Nephron progenitor cell (in vitro differentiated cells): ENCODE results near the gene DAB2IP.
A peak's percentile ranks its signal among the peaks of the same experiment; 100 is the strongest.

Experiments used
- DNase-seq: peaks from one replicate; pipeline ENCODE4 v3.0.0; 2021
- H3K27ac Mint-ChIP-seq: 2 replicates; pipeline ENCODE4 v1.8.0; 2021; ENCODE audit warnings: mild to moderate bottlenecking, moderate library complexity, mixed read lengths
- H3K27me3 Mint-ChIP-seq: 2 replicates; pipeline ENCODE4 v1.8.0; 2021; ENCODE audit warnings: mild to moderate bottlenecking, low read depth, mixed read lengths; ENCODE audit not compliant: poor library complexity
- H3K36me3 Mint-ChIP-seq: 2 replicates; pipeline ENCODE4 v1.8.0; 2021; ENCODE audit warnings: low read depth, mixed read lengths
- H3K4me1 Mint-ChIP-seq: 2 replicates; pipeline ENCODE4 v1.8.0; 2021; ENCODE audit warnings: mixed read lengths
- H3K4me3 Mint-ChIP-seq: 2 replicates; pipeline ENCODE4 v1.8.0; 2021; ENCODE audit warnings: mild to moderate bottlenecking, moderate library complexity, mixed read lengths
- H3K9me3 Mint-ChIP-seq: 2 replicates; pipeline ENCODE4 v1.8.0; 2021; ENCODE audit warnings: mild to moderate bottlenecking, moderate library complexity, mixed read lengths
- CTCF ChIP-seq: fragments of 200-600 bp; sonication (generic); IDR thresholded peaks from 2 replicates; pipeline ENCODE4 v1.5.0; 2021; ENCODE audit warnings: antibody characterized with exemption

The DAB2IP gene

GRCh38 chr9:121753802-121754654 lies 102.6 kb downstream of the DAB2IP start:
- H3K36me3 Mint-ChIP-seq, result peaks cover 12% of the 10 kb centered on the region
- no peaks in the 10 kb centered on the region for H3K9me3 Mint-ChIP-seq
- no peak for TF ChIP-seq CTCF
- no peak for DNase-seq
- no peak overlapping the region for H3K4me3 Mint-ChIP-seq
- H3K27me3 Mint-ChIP-seq, result peaks cover 5% of the 10 kb centered on the region
- peaks cover 27% of the 10 kb centered on the region for H3K4me1 Mint-ChIP-seq
- no peak overlapping the region for H3K27ac Mint-ChIP-seq

- DNase-seq, result no peak
- Mint-ChIP-seq H3K36me3 (peaks cover 14% of the 10 kb centered on the region), H3K9me3 (no peaks in the 10 kb centered on the region), H3K4me3 (no peak overlapping the region), H3K4me1 (peaks cover 27% of the 10 kb centered on the region), H3K27me3 (peaks cover 5% of the 10 kb centered on the region), H3K27ac (no peak overlapping the region)
- TF ChIP-seq CTCF, result no peak
These were observed 103.4 kb downstream of the DAB2IP start for GRCh38 chr9:121754655-121755436.

DNA sequence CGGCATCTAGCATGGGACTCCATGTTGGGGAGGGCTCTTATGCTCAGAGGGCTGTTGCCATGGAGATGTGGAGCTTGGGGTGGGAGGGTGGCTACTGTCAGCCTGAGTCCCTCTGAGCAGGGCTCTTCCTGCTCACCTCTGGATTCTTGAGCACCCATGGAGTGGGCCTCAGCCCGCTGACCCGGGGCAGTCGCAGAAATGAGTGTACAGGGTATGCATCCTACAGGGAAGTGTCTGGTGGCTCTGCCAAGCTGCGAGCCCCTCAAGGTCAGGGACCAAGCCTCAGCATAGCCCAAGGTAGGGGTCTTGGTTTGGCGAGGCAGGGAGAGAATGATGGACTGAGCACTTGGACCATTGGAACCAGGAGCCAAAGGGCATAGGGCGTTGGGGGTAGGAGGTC lies 104.1 kb downstream of the DAB2IP start:
- no peaks in the 10 kb centered on the region for H3K9me3 Mint-ChIP-seq
- TF ChIP-seq CTCF, result no peak
- peaks cover 25% of the 10 kb centered on the region for H3K4me1 Mint-ChIP-seq
- peaks cover 17% of the 10 kb centered on the region for H3K36me3 Mint-ChIP-seq
- no peak for DNase-seq
- no peak overlapping the region for H3K4me3 Mint-ChIP-seq
- peaks cover 5% of the 10 kb centered on the region for H3K27me3 Mint-ChIP-seq
- H3K27ac Mint-ChIP-seq, result no peak overlapping the region

DNA sequence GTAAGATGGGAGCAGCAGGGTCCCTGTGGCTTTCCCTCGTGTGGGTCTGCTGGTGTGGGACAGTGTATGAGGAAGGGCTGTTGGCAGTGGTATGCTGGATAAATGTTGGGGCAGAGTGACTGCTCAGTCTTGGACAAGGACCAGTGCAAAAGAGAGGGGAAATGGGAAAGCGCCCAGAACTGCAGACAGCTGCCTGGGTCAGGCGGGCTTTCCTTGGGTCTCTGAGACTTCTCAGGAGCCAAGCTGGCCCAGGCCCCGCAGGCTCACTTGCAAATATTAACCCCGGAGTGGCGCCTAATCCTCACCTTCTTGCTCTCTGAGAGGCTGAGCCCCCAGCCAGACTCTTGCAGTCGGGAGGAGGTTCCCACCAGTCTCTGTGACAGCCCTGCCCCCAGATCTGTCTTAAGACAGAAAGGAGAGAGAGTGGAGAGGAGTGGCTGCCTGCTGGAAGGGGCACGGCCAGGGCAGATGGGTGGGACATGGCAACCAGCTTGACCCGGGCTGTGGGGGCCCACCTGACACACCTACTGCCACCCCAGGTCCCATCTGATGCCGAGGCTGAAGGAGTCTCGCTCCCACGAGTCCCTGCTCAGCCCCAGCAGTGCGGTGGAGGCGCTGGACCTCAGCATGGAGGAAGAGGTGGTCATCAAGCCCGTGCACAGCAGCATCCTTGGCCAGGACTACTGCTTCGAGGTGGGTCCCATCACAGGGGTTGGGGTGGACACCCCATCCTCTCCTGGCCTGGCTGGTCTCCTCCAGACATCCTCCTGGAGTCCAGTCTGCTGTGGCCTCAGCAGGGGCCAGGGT lies 105.2 kb downstream of the DAB2IP start:
- no peak for TF ChIP-seq CTCF
- Mint-ChIP-seq H3K36me3 (peaks cover 20% of the 10 kb centered on the region), H3K4me1 (peaks cover 14% of the 10 kb centered on the region), H3K27me3 (peaks cover 5% of the 10 kb centered on the region), H3K9me3 (no peaks in the 10 kb centered on the region), H3K4me3 (no peak overlapping the region), H3K27ac (peak overlapping the region; percentile 45)
- no peak for DNase-seq

DNA sequence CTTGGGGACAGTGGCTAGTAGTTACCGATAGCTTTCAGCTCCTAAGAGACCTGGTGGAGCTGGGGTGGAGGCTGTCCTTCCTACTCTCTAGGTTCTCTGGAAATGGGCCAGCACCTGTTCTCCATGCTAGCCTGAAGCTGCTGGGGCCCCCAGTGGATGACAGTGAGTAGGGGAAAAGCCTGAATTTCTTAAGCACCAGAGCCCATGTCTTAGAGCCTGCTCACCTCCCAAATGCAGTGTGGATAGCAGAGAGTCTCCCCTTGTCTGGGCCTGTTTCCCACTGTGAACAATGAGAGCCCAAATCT lies 105.8 kb downstream of the DAB2IP start:
- no peak for DNase-seq
- Mint-ChIP-seq H3K27me3 (peaks cover 5% of the 10 kb centered on the region), H3K27ac (no peak overlapping the region), H3K9me3 (no peaks in the 10 kb centered on the region), H3K4me1 (peaks cover 11% of the 10 kb centered on the region), H3K4me3 (no peak overlapping the region), H3K36me3 (peaks cover 20% of the 10 kb centered on the region)
- TF ChIP-seq CTCF, result no peak
